HEK293 (cell line): Measurements from ENCODE around the gene EPS8L1.
A peak's percentile ranks its signal among the peaks of the same experiment; 100 is the strongest.

Source experiments
- CTCF ChIA-PET: fragments of 350-600 bp; formaldehyde crosslinking; extraction: SDS; loops from one replicate; lab custom pipeline; 2021; ENCODE audit warnings: antibody characterized with exemption; lab: Yijun Ruan, JAX
- POLR2A ChIA-PET: fragments of 300-600 bp; formaldehyde crosslinking; extraction: SDS; loops from one replicate; lab custom pipeline; 2020; ENCODE audit warnings: antibody characterized with exemption, inconsistent platforms; lab: Yijun Ruan, JAX
- H3K27ac ChIP-seq: fragments of 200-500 bp; sonication (Bioruptor generic); 2 replicates; pipeline ENCODE4 v1.5.1; 2014; ENCODE audit warnings: low read depth, low read length, control low read depth, inconsistent platforms; ENCODE audit errors: extremely low read depth
- H3K36me3 ChIP-seq, 2 experiments: fragments of 200-500 bp in 1 of 2; sonication (Bioruptor generic) in 1 of 2; 1 replicate in 1 of 2; 2 replicates in 1 of 2; pipeline ENCODE4 v1.5.1; 2014 to 2017; ENCODE audit warnings: inconsistent platforms in 2 of 2, low read length in 2 of 2; ENCODE audit not compliant: control insufficient read depth in 2 of 2, insufficient read depth in 1 of 2
- H3K4me1 ChIP-seq: fragments of 200-500 bp; sonication (Bioruptor generic); 2 replicates; pipeline ENCODE4 v1.5.1; 2014; ENCODE audit warnings: mild to moderate bottlenecking, low read length, inconsistent platforms; ENCODE audit not compliant: control insufficient read depth, insufficient read depth
- H3K4me3 ChIP-seq: 2 replicates; pipeline ENCODE4 v1.5.1; 2011; ENCODE audit warnings: low read depth, mild to moderate bottlenecking, control low read depth, low read length, moderate library complexity
- H3K9me3 ChIP-seq: fragments of 200-500 bp; sonication (Bioruptor generic); 2 replicates; pipeline ENCODE4 v1.5.1; 2014; ENCODE audit warnings: low read depth, low read length, inconsistent platforms; ENCODE audit not compliant: control insufficient read depth, insufficient read depth
- BCL6B ChIP-seq: fragments of 450-650 bp; formaldehyde crosslinking; IDR thresholded peaks from 2 replicates; pipeline ENCODE4 v1.5.1; 2017; ENCODE audit warnings: missing biosample characterization, missing genetic modification characterization
- KLF10 ChIP-seq: fragments of 450-650 bp; IDR thresholded peaks from 2 replicates; pipeline ENCODE4 v1.5.1; 2018; ENCODE audit warnings: missing biosample characterization, mild to moderate bottlenecking, missing genetic modification characterization
- KLF8 ChIP-seq: fragments of 450-650 bp; formaldehyde crosslinking; IDR thresholded peaks from 2 replicates; pipeline ENCODE4 v1.5.1; 2016; ENCODE audit warnings: missing biosample characterization, missing genetic modification characterization
- KLF9 ChIP-seq: fragments of 450-650 bp; formaldehyde crosslinking; IDR thresholded peaks from 2 replicates; pipeline ENCODE4 v1.5.1; 2016; ENCODE audit warnings: missing biosample characterization, missing genetic modification characterization, low read depth
- REST ChIP-seq: fragments of 450-650 bp; formaldehyde crosslinking; IDR thresholded peaks from 2 replicates; pipeline ENCODE4 v1.5.1; 2016; ENCODE audit warnings: missing biosample characterization, missing genetic modification characterization
- ZNF221 ChIP-seq: fragments of 450-650 bp; formaldehyde crosslinking; IDR thresholded peaks from 2 replicates; pipeline ENCODE4 v1.5.1; 2017; ENCODE audit warnings: missing biosample characterization, missing genetic modification characterization, borderline replicate concordance
- ZNF335 ChIP-seq: fragments of 450-650 bp; formaldehyde crosslinking; conservative IDR thresholded peaks from 2 replicates; pipeline ENCODE4 v1.5.1; 2016; ENCODE audit warnings: missing biosample characterization, missing genetic modification characterization
- ZNF561 ChIP-seq: fragments of 450-650 bp; IDR thresholded peaks from 2 replicates; pipeline ENCODE4 v1.5.1; 2018; ENCODE audit warnings: missing biosample characterization, missing genetic modification characterization, borderline replicate concordance
- ZNF600 ChIP-seq: fragments of 450-650 bp; formaldehyde crosslinking; IDR thresholded peaks from 2 replicates; pipeline ENCODE4 v1.5.1; 2016; ENCODE audit warnings: missing biosample characterization, missing genetic modification characterization
- ZNF645 ChIP-seq: fragments of 450-650 bp; formaldehyde crosslinking; IDR thresholded peaks from 2 replicates; pipeline ENCODE4; 2016; ENCODE audit warnings: missing biosample characterization, missing genetic modification characterization

Gene EPS8L1

GRCh38 chr19:55085923-55086715 is 10.4 kb downstream of the EPS8L1 start:
- POLR2A ChIA-PET, result interaction anchor here (1.0 kb wide), 1 partner anchor 31 kb away, joined by 5 read pairs; the partner anchor contains the start of gene PPP1R12C
- H3K36me3 ChIP-seq, result peaks cover 0 to 20% of the 10 kb centered on the region in 2 experiments; a peak in 2 of 3 replicates
- no peak overlapping the region for H3K27ac ChIP-seq
- no peak overlapping the region for H3K4me3 ChIP-seq
- H3K4me1 ChIP-seq, result no peaks in the 10 kb centered on the region
- CTCF ChIA-PET, result interaction anchor here (0.7 to 3.6 kb wide), 3 partner anchors 29 to 126 kb away, joined by 3 to 26 read pairs (median 6); partner anchors contain the start of gene PPP1R12C
- TF ChIP-seq ZNF600 (tag by site-specific recombination), result 0 out of 2 replicates have a peak, but pooled peaks have one; percentile 49
- TF ChIP-seq ZNF645, result no peak
- TF ChIP-seq, all 188 proteins: peak for 1
- H3K9me3 ChIP-seq, result no peaks in the 10 kb centered on the region

- no peaks in the 10 kb centered on the region for H3K4me1 ChIP-seq
- no peak overlapping the region; the same call in 1 of the 2 replicates for H3K4me3 ChIP-seq
- POLR2A ChIA-PET, result interaction anchor here (1.0 kb wide), 1 partner anchor 30 kb away, joined by 5 read pairs; the partner anchor contains the start of gene PPP1R12C
Observed at GRCh38 chr19:55086730-55087541, 11.3 kb downstream of the EPS8L1 start.

More at GRCh38 chr19:55086730-55087541, 11.3 kb downstream of the EPS8L1 start:
- Histone ChIP-seq H3K9me3 (no peaks in the 10 kb centered on the region), H3K27ac (no peak overlapping the region), H3K36me3 (peaks cover 0 to 26% of the 10 kb centered on the region in 2 experiments; a peak in 2 of 3 replicates)
- TF ChIP-seq KLF8 (tag by site-specific recombination) (peak; percentile 61; the same call in 1 of the 2 replicates), KLF10 (tag by site-specific recombination) (0 out of 2 replicates have a peak, but pooled peaks have one; percentile 23), REST (tag by site-specific recombination) (no peak), KLF9 (peak; percentile 44), ZNF335 (no peak), ZNF221 (tag by site-specific recombination) (no peak), ZNF561 (tag by site-specific recombination) (no peak), BCL6B (tag by site-specific recombination) (no peak)
- CTCF ChIA-PET, result interaction anchor here (0.6 to 3.6 kb wide), 4 partner anchors 28 to 413 kb away, joined by 3 to 26 read pairs (median 8); partner anchors contain the start of gene PPP1R12C
